HepG2 (cell line): Measurements from ENCODE around the gene B3GAT3. TPM values are rescaled to one million over a fixed set of nuclear protein-coding genes. Genes with fewer than 3 reads are reported as not detected.

Experiments used
- AGO2 ChIP-seq: fragments of 200-400 bp; formaldehyde crosslinking; optimal IDR thresholded peaks from 2 replicates; pipeline ENCODE3; 2017; ENCODE audit warnings: mild to moderate bottlenecking, low read depth, low read length, moderate library complexity
- CHD2 ChIP-seq: IDR thresholded peaks from 2 replicates; pipeline ENCODE4 v1.6.1; 2011; ENCODE audit warnings: low read depth, low read length, improper control_type of control experiment
- HDAC1 ChIP-seq: sonication (generic); formaldehyde crosslinking; IDR thresholded peaks from 2 replicates; pipeline ENCODE4 v1.5.1; 2020; ENCODE audit warnings: mild to moderate bottlenecking, missing genetic modification reagents
- IKZF4 ChIP-seq: sonication (generic); formaldehyde crosslinking; IDR thresholded peaks from 2 replicates; pipeline ENCODE4 v1.5.1; 2020; ENCODE audit warnings: borderline replicate concordance, mild to moderate bottlenecking, low read depth, missing genetic modification reagents; ENCODE audit errors: not compliant biosample characterization
- KLF11 ChIP-seq: IDR thresholded peaks from 2 replicates; pipeline ENCODE4 v1.6.1; 2016; ENCODE audit warnings: missing compliant biosample characterization
- NFE2L1 ChIP-seq: sonication (generic); formaldehyde crosslinking; IDR thresholded peaks from 2 replicates; pipeline ENCODE4 v1.4.0; 2020; ENCODE audit warnings: missing genetic modification reagents, mild to moderate bottlenecking, borderline replicate concordance
- TRIM22 ChIP-seq: fragments of 450-650 bp; IDR thresholded peaks from 2 replicates; pipeline ENCODE4 v1.6.1; 2017
- ZC3H4 ChIP-seq: sonication (generic); formaldehyde crosslinking; IDR thresholded peaks from 2 replicates; pipeline ENCODE4 v1.4.0; 2020; ENCODE audit warnings: missing genetic modification reagents, borderline replicate concordance
- ZNF510 ChIP-seq: sonication (generic); formaldehyde crosslinking; IDR thresholded peaks from 2 replicates; pipeline ENCODE4 v1.4.0; 2020; ENCODE audit warnings: low read depth, mild to moderate bottlenecking, missing genetic modification reagents
- polyA plus RNA-seq, 8 experiments: library from polyadenylated mRNA; depleted of rRNA in 3 of 8; stranded (reverse) in 7 of 8; unstranded in 1 of 8; fragments of >200 nt; fragmentation: Illumina TruSeq in 4 of 8; extraction: Trizol in 4 of 8; gene quantifications; 2 replicates each; pipeline versions ENCODE4 v1.2.1 to v1.2.3, GENCODE V29; 2011 to 2016; ENCODE audit warnings: low read depth in 4 of 8, missing spikeins in 1 of 8, mixed read lengths in 1 of 8; ENCODE audit not compliant: insufficient read depth in 1 of 8
- total RNA-seq, 5 experiments: library from RNA; depleted of rRNA; stranded (reverse); fragments of >200 nt; fragmentation: Illumina TruSeq; extraction: Trizol; gene quantifications; 2 replicates each; pipeline ENCODE4 v1.2.3, GENCODE V29; 2016; ENCODE audit warnings: low read depth in 1 of 5
- TF ChIP-seq, protein P1 (sequence below): sonication (generic); formaldehyde crosslinking; IDR thresholded peaks from 2 replicates; pipeline ENCODE4 v1.4.0; 2020; ENCODE audit warnings: missing genetic modification reagents

The B3GAT3 gene
- total and polyA plus RNA-seq, 2 of the 13 experiments (the other 11 are each of a cell fraction or from before 2014, with no cell fraction given), result 21.3 to 26.1 TPM

DNA sequence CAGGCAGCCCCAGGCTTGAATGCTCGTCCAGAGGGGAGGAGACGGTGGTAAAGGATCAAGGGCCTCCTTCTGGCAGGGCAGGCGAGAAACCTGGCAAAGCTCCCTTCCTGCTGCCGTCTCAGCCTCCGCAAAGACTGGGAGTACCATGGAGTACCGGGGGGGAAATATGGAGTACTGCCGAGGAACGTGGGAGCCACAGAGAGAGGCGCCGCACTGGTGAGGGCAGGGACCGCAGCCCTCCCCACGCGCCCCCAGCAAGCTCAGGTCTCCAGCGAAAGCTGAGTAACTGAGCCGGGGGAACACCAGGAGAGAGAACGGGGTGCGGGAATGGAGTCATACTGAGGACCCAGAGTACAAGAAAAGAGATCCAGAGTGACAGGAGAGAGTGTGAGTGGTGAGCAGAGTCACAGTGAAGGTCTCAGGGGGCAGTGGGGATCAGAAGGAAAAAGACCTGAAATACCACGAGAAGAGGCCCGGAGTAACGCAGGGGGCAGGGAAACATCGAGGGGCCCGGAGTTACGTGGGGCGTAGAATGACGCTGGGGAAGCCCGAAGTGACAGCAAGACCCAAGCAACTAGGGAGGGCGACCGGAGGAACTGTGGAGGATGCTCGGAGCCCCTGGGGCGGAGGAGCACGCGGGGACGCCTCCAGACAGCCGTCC lies 10.0 kb downstream of the B3GAT3 start (continued):
- no peak for TF ChIP-seq TRIM22
- 0 out of 2 replicates have a peak, but pooled peaks have one; percentile 33 for TF ChIP-seq KLF11 (CRISPR knock-in tag)
- 0 out of 2 replicates have a peak, but pooled peaks have one; percentile 41 for TF ChIP-seq ZNF510 (CRISPR knock-in tag)
- TF ChIP-seq, protein P1, sequence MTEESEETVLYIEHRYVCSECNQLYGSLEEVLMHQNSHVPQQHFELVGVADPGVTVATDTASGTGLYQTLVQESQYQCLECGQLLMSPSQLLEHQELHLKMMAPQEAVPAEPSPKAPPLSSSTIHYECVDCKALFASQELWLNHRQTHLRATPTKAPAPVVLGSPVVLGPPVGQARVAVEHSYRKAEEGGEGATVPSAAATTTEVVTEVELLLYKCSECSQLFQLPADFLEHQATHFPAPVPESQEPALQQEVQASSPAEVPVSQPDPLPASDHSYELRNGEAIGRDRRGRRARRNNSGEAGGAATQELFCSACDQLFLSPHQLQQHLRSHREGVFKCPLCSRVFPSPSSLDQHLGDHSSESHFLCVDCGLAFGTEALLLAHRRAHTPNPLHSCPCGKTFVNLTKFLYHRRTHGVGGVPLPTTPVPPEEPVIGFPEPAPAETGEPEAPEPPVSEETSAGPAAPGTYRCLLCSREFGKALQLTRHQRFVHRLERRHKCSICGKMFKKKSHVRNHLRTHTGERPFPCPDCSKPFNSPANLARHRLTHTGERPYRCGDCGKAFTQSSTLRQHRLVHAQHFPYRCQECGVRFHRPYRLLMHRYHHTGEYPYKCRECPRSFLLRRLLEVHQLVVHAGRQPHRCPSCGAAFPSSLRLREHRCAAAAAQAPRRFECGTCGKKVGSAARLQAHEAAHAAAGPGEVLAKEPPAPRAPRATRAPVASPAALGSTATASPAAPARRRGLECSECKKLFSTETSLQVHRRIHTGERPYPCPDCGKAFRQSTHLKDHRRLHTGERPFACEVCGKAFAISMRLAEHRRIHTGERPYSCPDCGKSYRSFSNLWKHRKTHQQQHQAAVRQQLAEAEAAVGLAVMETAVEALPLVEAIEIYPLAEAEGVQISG (CRISPR knock-in tag), result no peak
- TF ChIP-seq HDAC1, result 0 out of 2 replicates have a peak, but pooled peaks have one; percentile 30
- TF ChIP-seq IKZF4 (CRISPR knock-in tag), result no peak
- peak; percentile 68 for TF ChIP-seq CHD2
- no peak for TF ChIP-seq NFE2L1 (CRISPR knock-in tag)
- peak; percentile 1 for TF ChIP-seq AGO2
- TF ChIP-seq ZC3H4 (CRISPR knock-in tag), result no peak
